HG03280 (cell line): ENCODE measurements around the gene PRELID1.
A peak's percentile ranks its signal among the peaks of the same experiment; 100 is the strongest.
"Not testable (repeated sequence)": the region's sequence is repeated elsewhere in the genome, so short reads cannot be mapped to it uniquely, and the experiment has no call there.

Experiments used
- ATAC-seq: cut with Tn5 transposase; IDR thresholded peaks from one replicate; pipeline ENCODE4 v1.9.1; 2021; ENCODE audit warnings: mild to moderate bottlenecking, moderate library complexity; ENCODE audit not compliant: unreplicated experiment

The PRELID1 gene

DNA sequence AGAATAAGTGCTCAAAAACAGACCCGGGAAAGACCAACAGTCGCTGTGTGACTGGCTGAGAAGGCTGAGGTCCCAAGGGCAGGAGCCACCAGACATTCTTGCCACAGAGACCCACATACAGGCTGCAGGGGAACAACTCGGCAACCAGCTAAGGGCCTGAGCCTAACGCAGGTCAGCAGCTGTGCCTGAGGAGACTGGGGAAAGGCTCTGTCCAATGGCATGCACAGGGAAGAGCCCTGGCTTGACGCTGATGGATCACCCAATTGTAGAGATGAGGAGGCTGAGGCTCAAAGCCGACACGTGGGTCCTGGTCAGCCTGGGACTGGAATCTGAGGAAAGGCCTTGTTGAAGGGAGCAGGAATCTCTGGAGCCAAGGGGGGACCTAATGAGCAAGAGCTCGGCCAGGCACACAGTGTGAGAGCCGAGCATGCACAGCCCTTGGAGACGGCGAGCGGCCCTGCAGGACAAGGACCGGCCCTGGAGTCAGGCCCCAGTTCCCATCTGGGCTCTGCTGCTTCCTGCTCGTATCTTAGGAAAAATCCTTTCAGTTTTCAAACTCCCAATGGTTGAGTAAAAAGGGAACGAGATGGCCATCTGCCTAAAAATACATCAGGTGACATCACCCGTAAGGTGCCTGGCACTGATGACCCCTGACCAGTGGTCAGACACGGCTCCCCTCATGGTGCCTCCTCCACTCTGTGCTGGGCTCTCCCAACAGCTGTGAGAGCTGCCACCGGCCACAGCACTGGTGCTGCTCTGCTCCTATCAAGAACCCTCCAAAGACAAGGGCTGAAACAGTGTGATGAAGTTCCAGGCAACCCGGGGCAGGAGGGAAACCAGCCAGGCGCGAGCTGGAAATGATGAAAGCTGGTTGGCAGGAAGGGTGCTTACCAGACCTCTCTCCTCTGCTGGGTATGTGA, 31.4 kb downstream of the PRELID1 start:
- no peak for ATAC-seq

- ATAC-seq: no peak
Observed at GRCh38 chr5:177335701-177336065, 32.1 kb downstream of the PRELID1 start.

DNA sequence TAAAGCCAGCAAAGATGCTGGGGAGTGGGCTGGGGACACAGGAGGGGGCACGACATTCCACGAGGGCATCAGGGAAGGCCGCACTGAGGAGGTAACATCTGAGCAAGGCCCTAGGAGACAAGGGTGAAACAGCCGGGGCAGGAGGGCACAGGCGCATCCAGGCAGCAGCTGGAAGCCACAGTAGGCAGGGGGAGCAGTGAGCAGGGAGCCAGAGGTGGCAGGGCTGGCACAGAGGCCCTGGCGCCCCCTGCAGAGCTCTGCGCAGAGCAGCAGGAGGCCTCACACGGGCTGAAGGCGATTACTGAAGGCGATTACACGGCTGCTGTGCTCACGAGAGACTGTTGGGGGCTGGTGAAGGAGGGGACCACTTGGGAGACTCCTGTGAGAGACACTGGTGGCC, 32.5 kb downstream of the PRELID1 start:
- ATAC-seq: no peak

GRCh38 chr5:177336603-177337494, 33.2 kb downstream of the PRELID1 start:
- ATAC-seq: no peak

- no peak for ATAC-seq
Observed at GRCh38 chr5:177338251-177339106, 34.9 kb downstream of the PRELID1 start.

DNA sequence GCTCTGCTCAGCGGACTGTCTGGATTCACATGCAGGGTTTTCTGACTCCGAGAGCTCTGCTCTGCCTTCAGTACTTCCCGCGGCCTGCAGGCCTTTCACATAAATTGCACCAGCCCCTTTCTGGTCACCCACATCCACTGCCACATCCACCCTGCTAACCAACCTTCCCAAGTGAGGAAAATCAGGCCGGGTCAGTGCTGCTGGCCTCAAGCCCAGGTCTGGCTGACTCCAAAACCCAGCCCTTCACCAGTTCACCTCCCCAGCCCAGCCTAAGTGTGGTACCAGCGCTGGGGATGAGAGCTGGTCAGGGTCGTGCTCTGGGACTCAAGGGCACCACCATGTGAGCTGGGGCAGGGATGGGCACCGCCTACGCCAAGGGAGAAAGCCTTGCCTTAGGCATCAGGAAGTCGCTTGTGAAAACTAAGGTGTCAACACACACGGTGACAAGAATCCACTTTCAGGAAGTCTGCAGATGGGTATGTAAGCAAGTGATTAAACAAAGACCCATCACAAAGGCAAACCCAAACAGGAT, 35.6 kb downstream of the PRELID1 start:
- ATAC-seq: no peak

- not testable (repeated sequence) for ATAC-seq
Observed at GRCh38 chr5:177343000-177343399, 39.4 kb downstream of the PRELID1 start.

- ATAC-seq: no peak
Observed at GRCh38 chr5:177343777-177344176, 40.2 kb downstream of the PRELID1 start.

DNA sequence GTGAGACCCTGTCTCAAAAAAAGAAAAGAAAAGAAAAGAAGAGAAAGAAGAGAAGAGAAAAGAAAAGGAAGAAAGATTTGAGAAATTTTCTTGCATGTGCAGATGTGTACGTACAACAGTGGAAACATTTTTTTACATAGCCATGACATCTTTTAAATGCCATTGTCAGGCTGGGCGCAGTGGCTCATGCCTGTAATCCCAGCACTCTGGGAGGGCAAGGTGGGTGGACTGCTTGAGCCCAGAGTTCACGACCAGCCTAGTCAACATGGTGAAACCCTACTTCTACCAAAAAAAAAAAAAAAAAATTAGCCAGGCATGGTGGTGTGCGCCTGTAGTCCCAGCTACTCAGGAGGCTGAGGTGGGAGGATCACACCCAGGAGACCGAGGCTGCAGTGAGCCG, 41.3 kb downstream of the PRELID1 start:
- no peak for ATAC-seq

DNA sequence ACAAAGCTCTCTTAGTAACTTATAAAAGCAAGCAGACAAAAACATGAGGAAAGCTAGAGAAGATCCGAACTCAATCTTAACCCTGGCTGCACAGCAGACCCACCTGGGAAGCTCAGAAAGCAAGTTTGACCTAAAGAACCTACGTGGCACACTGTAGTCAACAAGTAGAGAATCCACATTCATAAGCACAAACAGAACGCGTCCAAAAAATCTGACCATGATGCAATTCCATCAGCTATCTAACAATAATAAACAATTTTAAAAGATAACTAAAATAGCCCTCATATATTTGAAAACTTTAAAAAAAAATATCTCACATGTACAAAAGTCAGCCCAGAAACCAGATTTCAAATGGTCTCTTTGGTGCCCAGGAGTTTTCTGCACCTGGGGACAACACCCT, 43.2 kb downstream of the PRELID1 start:
- ATAC-seq: no peak

DNA sequence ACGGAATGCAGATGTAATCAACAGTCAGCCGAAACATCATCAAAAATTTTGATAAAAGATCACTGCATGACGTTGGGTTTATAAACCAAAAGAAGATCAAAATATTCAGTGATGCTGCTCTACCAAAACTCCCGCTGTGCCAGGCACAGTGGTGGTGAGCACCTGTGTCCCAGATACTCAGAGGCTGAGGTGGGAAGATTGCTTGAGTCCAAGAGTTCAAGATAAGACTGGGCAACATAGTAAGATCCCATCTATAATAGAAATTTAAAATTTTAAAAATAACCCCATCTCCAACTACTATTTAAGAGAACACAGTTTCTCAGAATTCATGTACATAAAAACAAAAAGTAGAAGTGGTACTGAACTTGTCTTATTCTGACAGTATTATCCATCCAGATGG, 44.1 kb downstream of the PRELID1 start:
- ATAC-seq: no peak

DNA sequence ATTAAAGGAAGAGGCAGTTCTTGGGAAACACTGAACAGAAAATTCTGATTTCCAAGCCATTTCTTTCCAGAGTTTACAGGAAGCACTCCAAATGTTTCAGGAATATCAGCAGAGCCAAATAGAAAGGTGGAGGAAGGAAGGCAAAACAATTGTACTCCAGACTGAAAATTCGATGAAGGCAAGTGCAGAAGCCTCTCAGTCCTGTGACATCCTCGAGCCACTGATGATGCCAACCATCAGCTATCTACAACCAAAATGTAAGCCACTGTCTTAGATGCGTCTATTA, 45.7 kb downstream of the PRELID1 start:
- no peak for ATAC-seq

- ATAC-seq: no peak
Observed at GRCh38 chr5:177349762-177350161, 46.2 kb downstream of the PRELID1 start.

- no peak for ATAC-seq
Observed at GRCh38 chr5:177350776-177351391, 47.3 kb downstream of the PRELID1 start.

GRCh38 chr5:177351392-177352329, 48.1 kb downstream of the PRELID1 start, which contains the start of gene LMAN2:
TSS of gene LMAN2 (minus strand) at chr5:177351668. CDS start at chr5:177351647, 21 bp downstream.
- peak; percentile 95 for ATAC-seq

GRCh38 chr5:177353093-177353492, 49.5 kb downstream of the PRELID1 start:
- no peak for ATAC-seq

DNA sequence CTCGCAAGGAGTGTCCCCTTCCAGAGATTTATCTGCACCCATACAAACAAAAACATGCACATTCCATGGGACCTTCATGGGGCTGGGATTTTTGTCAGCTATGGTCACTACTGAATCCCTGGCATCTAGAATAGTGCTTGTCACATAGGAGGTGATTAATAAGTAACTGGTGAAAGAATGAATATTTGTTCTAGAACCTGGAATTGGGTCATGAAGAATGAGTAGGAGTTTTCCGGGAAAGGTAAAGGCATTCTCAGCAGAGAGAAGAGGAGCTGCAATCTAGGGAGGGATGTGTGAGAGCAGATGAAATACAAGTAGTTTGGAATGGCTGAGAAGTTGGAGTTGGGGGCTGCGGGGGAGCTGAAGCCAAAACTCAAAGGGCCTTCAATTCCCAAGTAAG, 50.7 kb downstream of the PRELID1 start:
- no peak for ATAC-seq

DNA sequence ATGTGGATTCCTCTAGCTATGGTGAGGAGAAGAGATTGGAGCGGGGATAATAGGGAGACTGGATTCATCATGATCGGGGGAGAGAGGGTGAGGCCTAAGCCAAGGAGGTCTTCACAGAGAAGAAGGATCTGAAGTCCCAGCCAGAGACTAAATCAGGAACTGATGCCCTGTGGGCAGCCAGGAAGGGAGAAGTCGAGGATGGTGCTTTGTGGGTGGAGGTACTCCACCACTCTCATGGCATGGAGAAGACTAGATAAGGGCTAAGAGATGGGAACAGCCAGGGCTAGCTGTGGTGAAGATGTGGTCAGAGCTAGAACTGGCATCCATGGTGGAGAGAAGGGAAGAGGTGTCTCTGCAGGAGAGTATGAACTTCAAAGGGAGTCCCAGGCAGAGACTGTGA, 51.1 kb downstream of the PRELID1 start:
- ATAC-seq: no peak

DNA sequence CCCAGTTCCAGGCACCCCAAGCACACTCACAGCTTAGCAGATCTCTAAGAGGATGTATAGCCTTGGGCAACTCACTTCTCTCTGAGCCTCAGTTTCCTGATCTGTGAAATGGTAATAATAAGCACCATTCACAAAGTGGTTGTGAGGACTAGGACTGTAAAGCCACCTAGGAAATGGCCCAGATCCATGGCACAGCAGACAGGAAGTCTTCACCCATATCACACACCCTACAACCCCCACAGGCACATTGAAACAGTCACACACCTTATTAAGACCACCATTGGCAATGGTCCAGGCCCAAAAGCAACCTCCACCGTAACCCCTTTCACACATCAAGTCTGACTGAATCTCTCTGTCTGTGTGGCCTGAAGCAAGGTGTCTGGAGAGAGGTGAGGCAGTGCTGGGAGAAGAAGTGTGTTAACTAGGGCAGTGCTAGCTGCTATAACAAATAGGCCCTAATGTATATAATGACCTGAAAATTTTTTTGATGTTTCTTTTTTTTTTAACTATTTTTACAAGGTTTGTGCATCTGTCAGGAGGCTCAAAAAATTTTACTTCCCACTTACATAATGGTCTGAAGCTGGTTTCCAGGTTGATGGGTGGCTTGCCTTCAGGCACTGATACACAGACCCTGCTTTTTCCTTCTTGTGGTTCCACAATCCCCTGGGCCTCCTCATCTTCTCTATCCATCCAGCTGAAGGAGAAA, 51.7 kb downstream of the PRELID1 start:
- no peak for ATAC-seq
